Sciatic nerve (tissue), 2 donors: ENCODE measurements around the gene UBASH3B. TPM values are rescaled to one million over a fixed set of nuclear protein-coding genes. Genes with fewer than 3 reads are reported as not detected.

Experiments
- ATAC-seq: fragments of 200-7000 bp; cut with Tn5 transposase; one replicate; pipeline ENCODE4 v1.9.1; 2020; ENCODE audit warnings: mild to moderate bottlenecking, moderate library complexity
- DNase-seq: peaks from one replicate; pipeline ENCODE4 v3.0.0-alpha.2; 2020; ENCODE audit warnings: low spot score
- intact Hi-C: fragments of 100-400 bp; cut with DNase I; formaldehyde crosslinking; loops from one replicate; pipeline ENCODE4 v1.14.2; 2022
- total RNA-seq: library from RNA; stranded (reverse); fragmentation: NEBNext Ultra II Directional; extraction: Animal tissue kit (Norgen Biotek cat#: 25700); gene quantifications from one replicate; pipeline ENCODE4 v1.2.1, GENCODE V29; 2021
- donor health status: DM: no; HTN: no; CAD: no.
- donor health status: DM: no; HTN: no; CAD: no.

The UBASH3B gene
- total RNA-seq, 1 donor from 2014 or later, result 9.2 TPM

- DNase-seq (no peak), ATAC-seq (no peak)
- intact Hi-C loops, result no loop called here
Observed at GRCh38 chr11:122764371-122765090, 109.0 kb downstream of the UBASH3B start.

GRCh38 chr11:122765487-122766131, 110.1 kb downstream of the UBASH3B start:
- ATAC-seq, result no peak
- no peak for DNase-seq
- intact Hi-C loops, result no loop called here

GRCh38 chr11:122769126-122769780, 113.7 kb downstream of the UBASH3B start:
- intact Hi-C loops, result no loop called here
- no peak for ATAC-seq
- DNase-seq, result no peak

- intact Hi-C loops, result no loop called here
- DNase-seq (no peak), ATAC-seq (no peak)
Observed at GRCh38 chr11:122772945-122773344, 117.4 kb downstream of the UBASH3B start.

- no peak for DNase-seq
- intact Hi-C loops, result no loop called here
- ATAC-seq, result no peak
Observed at GRCh38 chr11:122773781-122774266, 118.3 kb downstream of the UBASH3B start.

GRCh38 chr11:122775675-122776271, 120.3 kb downstream of the UBASH3B start:
- DNase-seq, result no peak
- no peak for ATAC-seq
- intact Hi-C loops, result no loop called here

- intact Hi-C loops, result no loop called here
- ATAC-seq (no peak), DNase-seq (no peak)
Observed at GRCh38 chr11:122776546-122776945, 121.0 kb downstream of the UBASH3B start.

GRCh38 chr11:122777343-122777742, 121.8 kb downstream of the UBASH3B start:
- ATAC-seq (no peak), DNase-seq (no peak)
- intact Hi-C loops, result no loop called here

- intact Hi-C loops, result no loop called here
- DNase-seq (no peak), ATAC-seq (no peak)
Observed at GRCh38 chr11:122778148-122778547, 122.6 kb downstream of the UBASH3B start.

GRCh38 chr11:122779047-122779629, 123.6 kb downstream of the UBASH3B start:
- ATAC-seq, result no peak

GRCh38 chr11:122780296-122780949, 124.9 kb downstream of the UBASH3B start:
- DNase-seq (no peak), ATAC-seq (no peak)
- intact Hi-C loops, result loop anchor here (5.0 kb wide), 1 partner anchor 148 kb away; no protein-coding TSS in a partner anchor

More at GRCh38 chr11:122779047-122779629, 123.6 kb downstream of the UBASH3B start:
- intact Hi-C loops, result no loop called here
- DNase-seq, result no peak

- intact Hi-C loops, result loop anchor here (5.0 kb wide), 1 partner anchor 149 kb away; no protein-coding TSS in a partner anchor
- DNase-seq (peak; percentile 93), ATAC-seq (peak; percentile 88)
Observed at GRCh38 chr11:122781378-122782195, 126.1 kb downstream of the UBASH3B start.

GRCh38 chr11:122782222-122782621, 126.7 kb downstream of the UBASH3B start:
- ATAC-seq (no peak), DNase-seq (no peak)
- intact Hi-C loops, result loop anchor here (5.0 kb wide), 1 partner anchor 150 kb away; no protein-coding TSS in a partner anchor

GRCh38 chr11:122784325-122784955, 128.9 kb downstream of the UBASH3B start:
- peak; percentile 94 for ATAC-seq
- intact Hi-C loops, result loop anchor here (5.0 kb wide), 1 partner anchor 152 kb away; no protein-coding TSS in a partner anchor

GRCh38 chr11:122785031-122785541, 129.6 kb downstream of the UBASH3B start:
- intact Hi-C loops, result no loop called here
- DNase-seq (no peak), ATAC-seq (peak; percentile 24)

More at GRCh38 chr11:122784325-122784955, 128.9 kb downstream of the UBASH3B start:
- DNase-seq, result no peak

- intact Hi-C loops, result no loop called here
- DNase-seq, result no peak
- ATAC-seq, result no peak
Observed at GRCh38 chr11:122786896-122787295, 131.4 kb downstream of the UBASH3B start.
